Esophagus muscularis mucosa (tissue), 3 donors: Measurements from ENCODE around the gene CDC25B.

ENCODE experiments used
- POLR2A ChIP-seq: fragments of 450-650 bp; IDR thresholded peaks from one replicate; pipeline ENCODE4 v1.6.1; 2017; ENCODE audit warnings: antibody characterized with exemption, moderate library complexity, mild to moderate bottlenecking, low read depth
- POLR2AphosphoS5 ChIP-seq, 2 donors: sonication (generic); formaldehyde crosslinking; IDR thresholded peaks; one replicate each; pipeline ENCODE4 v1.6.1; 2017; ENCODE audit warnings: antibody characterized with exemption in 2 of 2
- TF ChIP-seq, protein P1 (sequence below), 3 experiments: fragments of 200-600 bp in 2 of 3; fragments of 450-650 bp in 1 of 3; sonication (generic) in 2 of 3; IDR thresholded peaks; one replicate each; pipeline ENCODE4 v1.5.1; 2017 to 2019; ENCODE audit warnings: antibody characterized with exemption in 3 of 3, mild to moderate bottlenecking in 2 of 3, moderate library complexity in 1 of 3

GRCh38 chr20:3825526-3825925 is 29.4 kb downstream of the CDC25B start:
- TF ChIP-seq POLR2AphosphoS5 (IDR thresholded peaks at IDR 0.05), result no peak
- no peak for TF ChIP-seq POLR2A
- TF ChIP-seq, protein P1, sequence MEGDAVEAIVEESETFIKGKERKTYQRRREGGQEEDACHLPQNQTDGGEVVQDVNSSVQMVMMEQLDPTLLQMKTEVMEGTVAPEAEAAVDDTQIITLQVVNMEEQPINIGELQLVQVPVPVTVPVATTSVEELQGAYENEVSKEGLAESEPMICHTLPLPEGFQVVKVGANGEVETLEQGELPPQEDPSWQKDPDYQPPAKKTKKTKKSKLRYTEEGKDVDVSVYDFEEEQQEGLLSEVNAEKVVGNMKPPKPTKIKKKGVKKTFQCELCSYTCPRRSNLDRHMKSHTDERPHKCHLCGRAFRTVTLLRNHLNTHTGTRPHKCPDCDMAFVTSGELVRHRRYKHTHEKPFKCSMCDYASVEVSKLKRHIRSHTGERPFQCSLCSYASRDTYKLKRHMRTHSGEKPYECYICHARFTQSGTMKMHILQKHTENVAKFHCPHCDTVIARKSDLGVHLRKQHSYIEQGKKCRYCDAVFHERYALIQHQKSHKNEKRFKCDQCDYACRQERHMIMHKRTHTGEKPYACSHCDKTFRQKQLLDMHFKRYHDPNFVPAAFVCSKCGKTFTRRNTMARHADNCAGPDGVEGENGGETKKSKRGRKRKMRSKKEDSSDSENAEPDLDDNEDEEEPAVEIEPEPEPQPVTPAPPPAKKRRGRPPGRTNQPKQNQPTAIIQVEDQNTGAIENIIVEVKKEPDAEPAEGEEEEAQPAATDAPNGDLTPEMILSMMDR (IDR thresholded peaks at IDR 0.05), result no peak
